HG02571 (cell line): ENCODE results near the gene MSANTD1.

Source experiments
- ATAC-seq: cut with Tn5 transposase; IDR thresholded peaks from one replicate; pipeline ENCODE4 v1.9.1; 2021; ENCODE audit warnings: mild to moderate bottlenecking, moderate library complexity; ENCODE audit not compliant: unreplicated experiment

MSANTD1 gene

GRCh38 chr4:3261411-3262207 is 12.7 kb downstream of the MSANTD1 start:
- ATAC-seq = no peak

GRCh38 chr4:3262208-3263052 is 13.5 kb downstream of the MSANTD1 start:
- ATAC-seq = no peak

- ATAC-seq = no peak
Observed at GRCh38 chr4:3263053-3263875, 14.3 kb downstream of the MSANTD1 start.

- no peak for ATAC-seq
Observed at GRCh38 chr4:3263876-3264193, 14.9 kb downstream of the MSANTD1 start.

- no peak for ATAC-seq
Observed at GRCh38 chr4:3266076-3266475, 17.1 kb downstream of the MSANTD1 start.

- no peak for ATAC-seq
Observed at GRCh38 chr4:3267576-3268394, 18.8 kb downstream of the MSANTD1 start.

GRCh38 chr4:3268395-3269104 is 19.6 kb downstream of the MSANTD1 start:
- ATAC-seq = no peak

GRCh38 chr4:3269105-3269927 is 20.4 kb downstream of the MSANTD1 start:
- ATAC-seq = no peak

GRCh38 chr4:3269991-3270611 is 21.1 kb downstream of the MSANTD1 start:
- ATAC-seq = no peak

GRCh38 chr4:3271131-3271530 is 22.2 kb downstream of the MSANTD1 start:
- ATAC-seq = no peak

- no peak for ATAC-seq
Observed at GRCh38 chr4:3276986-3277385, 28.0 kb downstream of the MSANTD1 start.

GRCh38 chr4:3280466-3280865 is 31.5 kb downstream of the MSANTD1 start:
- ATAC-seq = no peak

- no peak for ATAC-seq
Observed at GRCh38 chr4:3283483-3283882, 34.5 kb downstream of the MSANTD1 start.

GRCh38 chr4:3283916-3284315 is 35.0 kb downstream of the MSANTD1 start:
- ATAC-seq = no peak

GRCh38 chr4:3284734-3285557 is 36.0 kb downstream of the MSANTD1 start:
- no peak for ATAC-seq

- peak; percentile 89 for ATAC-seq
Observed at GRCh38 chr4:3285558-3286334, 36.8 kb downstream of the MSANTD1 start.
